Measurements from ENCODE around the gene CLC.
"Not testable (repeated sequence)": the region's sequence is repeated elsewhere in the genome, so short reads cannot be mapped to it uniquely, and the experiment has no call there.

The CLC gene

DNA sequence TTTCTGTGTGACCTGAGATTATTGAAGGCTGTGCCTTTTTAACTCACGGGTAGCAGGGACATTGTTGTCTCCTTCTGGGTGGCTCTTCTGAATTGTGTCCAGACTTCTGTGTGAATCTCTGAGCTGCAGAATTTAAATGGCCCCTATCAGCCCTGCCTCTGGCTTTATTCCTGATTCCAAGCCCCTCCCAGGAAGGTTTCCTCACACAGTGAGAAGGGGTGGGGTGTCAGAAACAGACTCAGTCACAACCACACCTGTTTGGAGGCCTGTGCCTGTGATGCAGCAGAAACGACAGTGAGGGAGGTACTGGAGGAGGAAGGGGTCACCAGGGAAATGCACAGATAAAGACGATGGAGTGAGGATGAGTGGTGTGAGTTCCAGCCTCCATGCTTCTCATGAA is at the start of gene CLC:
Gene CLC, minus strand, starts transcription at position 139 of the 400 bp plus-strand sequence. Its CDS starts 77 bp downstream, at position 62.
- DNase-seq (ENCODE audit: low read depth in 2 of 2), result no peak

GRCh38 chr19:39780894-39781293 is 43.1 kb upstream of the CLC start:
- DNase-seq (ENCODE audit: low read depth in 2 of 2), result no peak

DNA sequence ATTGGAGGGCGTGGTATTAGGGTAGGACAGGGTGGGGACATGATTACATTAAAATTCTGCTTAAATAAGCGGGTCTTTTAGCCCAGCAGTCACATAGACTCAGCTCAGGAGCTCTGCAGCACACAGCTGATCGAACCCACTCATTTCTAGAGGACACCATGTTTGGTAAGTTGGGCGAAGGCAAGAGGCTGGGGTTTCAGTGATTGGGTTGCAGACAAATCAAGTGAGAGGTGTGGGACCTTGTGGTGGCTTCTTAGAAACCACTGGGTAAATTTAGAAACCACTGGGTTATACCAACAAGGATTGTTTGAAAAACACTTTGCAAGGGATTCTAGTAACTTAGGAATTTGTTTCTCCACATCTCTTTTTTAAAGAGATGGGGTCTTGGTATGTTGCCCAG is 40.9 kb upstream of the CLC start, which contains the start of gene LEUTX:
Gene LEUTX, plus strand, starts transcription at position 92 of the 400 bp plus-strand sequence. Its CDS starts 67 bp downstream, at position 159.
- DNase-seq (ENCODE audit: low read depth in 2 of 2), result no peak

DNA sequence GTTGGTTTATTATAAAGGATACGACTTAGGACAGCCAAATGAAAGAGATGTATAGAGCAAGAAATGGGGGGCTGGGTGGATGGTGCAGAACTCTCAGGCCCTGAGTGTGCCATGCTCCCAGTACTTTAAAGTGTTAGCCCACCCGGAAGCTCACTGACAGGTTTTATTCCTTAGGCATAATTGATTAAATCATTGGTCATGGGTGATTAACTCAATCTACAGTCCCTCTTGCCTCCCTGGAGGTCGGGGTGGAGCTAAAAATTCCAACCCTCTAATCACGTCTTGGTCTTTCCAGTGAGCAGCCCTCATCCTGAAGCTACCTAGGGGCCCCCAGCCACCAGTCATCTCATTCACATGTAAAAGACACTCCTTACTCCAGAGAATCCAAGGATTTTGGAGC is 31.0 kb upstream of the CLC start:
- DNase-seq (ENCODE audit: low read depth in 2 of 2), result no peak

GRCh38 chr19:39768334-39768733 is 30.5 kb upstream of the CLC start:
- no peak for DNase-seq (ENCODE audit: low read depth in 2 of 2)

GRCh38 chr19:39765091-39766076 is 27.6 kb upstream of the CLC start:
- DNase-seq (ENCODE audit: low read depth in 2 of 2), result peak in 1 of 2 donors; percentile 5

DNA sequence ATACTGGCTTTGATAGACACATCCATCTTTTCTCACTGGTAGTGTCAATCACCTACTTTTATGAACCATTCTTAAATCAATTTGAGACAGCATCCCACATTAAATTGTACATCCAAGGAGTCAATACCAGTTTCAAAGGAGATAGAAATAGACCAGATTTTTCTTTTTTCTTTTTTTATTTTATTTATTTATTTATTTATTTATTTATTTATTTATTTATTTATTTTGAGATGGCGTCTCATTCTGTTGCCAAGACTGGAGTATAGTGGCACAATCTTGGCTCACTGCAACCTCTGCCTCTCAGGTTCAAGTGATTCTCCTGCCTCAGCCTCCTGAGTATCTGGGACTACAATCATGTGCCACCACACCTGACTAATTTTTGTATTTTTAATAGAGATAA is 24.0 kb upstream of the CLC start:
- DNase-seq (ENCODE audit: low read depth in 2 of 2), result not testable (repeated sequence)

GRCh38 chr19:39759457-39760184 is 21.8 kb upstream of the CLC start:
- no peak for DNase-seq (ENCODE audit: low read depth in 2 of 2)

- DNase-seq (ENCODE audit: low read depth in 2 of 2), result no peak
Observed at GRCh38 chr19:39754971-39755370, 17.1 kb upstream of the CLC start.

- no peak for DNase-seq (ENCODE audit: low read depth in 2 of 2)
Observed at GRCh38 chr19:39754544-39754943, 16.7 kb upstream of the CLC start.

DNA sequence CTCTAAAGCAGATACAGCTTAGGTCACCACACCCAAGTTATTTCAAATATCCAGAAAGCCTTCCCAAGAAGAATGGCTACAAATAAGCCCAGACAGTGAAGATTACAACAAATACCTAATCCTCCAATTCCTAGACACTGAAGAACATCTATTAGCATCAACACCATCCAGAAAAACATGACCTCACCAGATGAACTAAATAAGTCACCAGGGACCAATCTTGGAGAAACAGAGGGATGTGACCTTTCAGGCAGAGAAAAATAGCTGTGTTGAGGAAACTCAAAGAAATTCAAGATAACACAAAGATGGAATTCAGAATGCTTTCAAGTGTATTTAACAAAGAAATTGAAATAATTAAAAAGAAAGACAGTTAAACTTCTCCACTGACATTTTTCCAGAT is 15.0 kb upstream of the CLC start:
- no peak for DNase-seq (ENCODE audit: low read depth in 2 of 2)

DNA sequence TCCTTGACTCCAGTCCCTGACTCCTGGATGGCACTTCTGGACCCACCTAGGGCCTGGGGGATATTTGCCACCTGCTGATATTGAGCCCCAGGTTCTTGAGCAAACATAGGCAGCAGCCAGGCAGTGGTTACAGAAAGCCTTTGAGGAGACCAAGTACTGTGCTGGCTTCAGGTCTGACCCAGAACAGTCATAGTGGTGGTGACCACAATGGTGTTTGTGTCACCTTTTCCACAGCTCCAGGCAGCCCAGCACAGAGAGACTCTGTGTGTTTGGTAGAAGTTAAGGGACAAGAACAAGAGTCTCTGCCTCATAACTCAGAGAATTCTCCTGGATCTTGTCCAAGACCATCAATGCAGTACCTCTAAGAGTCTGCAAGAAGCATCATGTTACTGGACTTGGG is 14.6 kb upstream of the CLC start:
- no peak for DNase-seq (ENCODE audit: low read depth in 2 of 2)

DNA sequence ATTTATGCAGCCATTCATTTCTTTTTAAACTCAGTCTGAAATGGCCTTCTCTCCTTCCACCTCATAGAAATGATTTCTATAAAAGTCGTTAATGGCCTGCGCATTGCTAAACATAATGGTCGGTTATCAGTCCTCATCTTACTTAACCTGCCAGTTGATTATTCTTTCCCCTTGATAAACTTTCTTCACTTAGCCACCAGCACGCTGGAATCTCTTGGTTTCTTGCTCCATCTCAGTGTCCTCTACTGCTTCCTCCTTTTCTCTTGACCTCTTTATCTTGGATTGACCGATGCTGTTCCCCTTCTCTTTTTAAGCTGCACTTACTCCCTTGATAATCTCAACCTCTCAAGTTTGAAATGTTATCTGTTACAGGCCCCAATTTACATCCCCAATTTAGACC is 12.2 kb upstream of the CLC start:
- DNase-seq (ENCODE audit: low read depth in 2 of 2), result no peak

DNA sequence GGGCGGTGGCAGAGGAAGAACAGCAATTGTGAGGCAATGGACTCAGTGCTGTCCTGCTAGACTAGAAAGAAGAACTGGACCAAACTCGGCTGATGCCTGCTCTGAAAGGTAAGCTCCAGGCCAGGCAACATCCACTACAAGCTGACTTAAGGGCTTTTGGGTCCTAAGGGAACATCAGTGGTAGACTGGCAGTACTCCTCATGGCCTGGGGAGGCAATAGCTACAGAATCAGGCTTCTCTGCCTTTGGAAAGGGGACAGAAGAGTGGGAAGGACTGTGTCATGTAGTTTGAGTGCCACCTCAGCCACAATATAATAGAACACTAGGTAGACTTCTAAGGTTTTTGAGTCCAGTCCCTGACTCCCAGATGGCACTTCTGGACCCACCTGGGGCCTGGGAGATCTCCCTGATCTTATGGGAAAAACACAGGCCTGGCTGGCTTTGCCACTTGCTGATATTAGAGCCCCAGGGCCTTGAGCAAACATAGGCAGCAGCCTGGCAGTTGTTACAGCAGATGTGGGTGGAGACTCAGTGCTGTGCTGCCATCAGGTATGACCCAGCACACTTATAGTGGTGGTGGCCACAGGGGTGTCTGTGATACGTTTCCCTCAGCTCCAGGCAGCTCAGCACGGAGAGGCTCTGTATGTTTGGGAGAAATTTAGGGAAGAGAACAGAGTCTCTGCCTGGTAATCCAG is 9.2 kb upstream of the CLC start:
- DNase-seq (ENCODE audit: low read depth in 2 of 2), result no peak

DNA sequence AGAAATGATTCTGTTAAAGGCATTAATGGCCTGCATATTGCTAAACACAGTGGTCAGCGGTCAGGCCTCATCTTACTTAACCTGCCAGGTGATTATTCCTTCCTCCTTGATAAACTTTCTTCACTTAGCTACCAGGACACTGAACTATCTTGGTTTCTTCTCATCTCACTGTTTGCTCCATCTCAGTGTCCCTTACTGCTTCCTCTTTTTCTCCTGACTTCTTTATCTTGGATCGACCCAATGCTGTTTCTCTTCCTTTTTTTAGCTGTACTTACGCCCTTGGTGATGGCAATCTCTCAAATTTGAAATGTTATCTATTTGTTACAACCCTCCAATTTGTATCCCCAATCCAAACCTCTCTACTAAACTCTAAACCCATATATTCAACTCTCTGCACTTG is 7.8 kb upstream of the CLC start:
- DNase-seq (ENCODE audit: low read depth in 2 of 2), result no peak

GRCh38 chr19:39740395-39740794 is 2.6 kb upstream of the CLC start:
- no peak for DNase-seq (ENCODE audit: low read depth in 2 of 2)

GRCh38 chr19:39738814-39739213 is 985 bp upstream of the CLC start:
- DNase-seq (ENCODE audit: low read depth in 2 of 2), result no peak

GRCh38 chr19:39737351-39737750 is 478 bp downstream of the CLC start:
- DNase-seq (ENCODE audit: low read depth in 2 of 2), result no peak

DNA sequence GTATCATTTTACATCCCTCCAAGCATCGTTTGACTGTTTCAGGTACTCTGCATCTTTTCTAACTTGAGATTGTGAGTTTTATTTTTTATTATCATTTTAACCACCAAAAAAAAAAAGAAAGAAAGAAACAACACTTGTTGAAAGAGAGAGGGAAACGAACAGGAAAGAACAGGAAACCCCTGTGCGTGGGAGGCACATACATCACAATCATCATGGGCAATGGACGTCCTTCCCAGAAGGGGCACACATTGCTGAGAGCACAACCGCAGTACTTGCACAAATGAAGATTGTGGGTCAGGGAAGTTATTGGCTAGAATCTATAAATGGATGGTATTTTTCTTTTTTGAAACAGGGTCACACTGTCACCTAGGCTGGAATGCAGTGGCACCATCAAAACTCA is 1.7 kb downstream of the CLC start:
- no peak for DNase-seq (ENCODE audit: low read depth in 2 of 2)

DNA sequence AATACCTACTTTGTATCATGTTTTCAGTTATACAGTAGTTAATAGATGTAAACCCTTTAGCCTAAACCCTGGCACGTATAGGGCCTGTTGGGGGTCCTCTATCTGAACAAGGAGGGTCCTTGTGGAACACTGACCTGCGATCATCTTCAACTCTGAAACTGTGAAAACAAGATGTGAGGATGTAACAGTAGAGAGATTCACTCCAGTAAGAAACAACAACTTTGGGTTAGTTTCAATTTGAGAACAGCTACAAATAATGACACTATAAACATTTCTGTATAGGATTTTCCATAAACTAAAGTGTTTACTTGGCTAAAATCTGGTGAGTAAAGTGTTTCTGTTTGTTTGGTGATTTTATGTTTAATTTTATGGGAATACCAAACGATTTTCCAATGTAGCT is 2.1 kb downstream of the CLC start:
- DNase-seq (ENCODE audit: low read depth in 2 of 2), result no peak

DNA sequence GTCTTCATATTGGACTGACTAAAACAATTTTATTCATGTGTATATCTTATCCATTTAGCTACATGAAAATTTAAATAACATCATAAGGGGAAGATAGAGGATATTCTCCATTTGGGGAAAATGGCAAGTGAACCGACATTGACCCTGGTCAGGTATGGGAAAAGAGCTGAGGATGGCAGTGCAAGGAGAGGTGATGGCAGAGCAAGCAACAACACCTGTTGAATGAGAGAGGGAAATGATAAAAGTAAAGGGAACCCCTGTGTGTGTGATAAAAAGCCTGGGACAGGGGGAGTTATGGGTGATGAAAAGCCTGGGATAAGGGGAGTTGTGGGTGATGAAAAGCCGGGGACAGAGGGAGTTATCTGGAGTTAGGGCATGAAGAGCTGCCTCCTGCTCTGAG is 4.0 kb downstream of the CLC start:
- no peak for DNase-seq (ENCODE audit: low read depth in 2 of 2)

- no peak for DNase-seq (ENCODE audit: low read depth in 2 of 2)
Observed at GRCh38 chr19:39731685-39732084, 6.1 kb downstream of the CLC start.

All from stimulated activated CD8-positive, alpha-beta memory T cell treated with anti-CD3 and anti-CD28 coated beads, Interleukin-2, amount 100 ng/mL, for 1 hour (primary cell).